HEK293 (cell line): ENCODE data around the gene APOBEC3A.

Experiments
- CTCF ChIA-PET: fragments of 350-600 bp; formaldehyde crosslinking; extraction: SDS; loops from one replicate; lab custom pipeline; 2021; ENCODE audit warnings: antibody characterized with exemption; lab: Yijun Ruan, JAX
- POLR2A ChIA-PET: fragments of 300-600 bp; formaldehyde crosslinking; extraction: SDS; loops from one replicate; lab custom pipeline; 2020; ENCODE audit warnings: antibody characterized with exemption, inconsistent platforms; lab: Yijun Ruan, JAX
- H3K27ac ChIP-seq: fragments of 200-500 bp; sonication (Bioruptor generic); 2 replicates; pipeline ENCODE4 v1.5.1; 2014; ENCODE audit warnings: low read depth, low read length, control low read depth, inconsistent platforms; ENCODE audit errors: extremely low read depth
- H3K36me3 ChIP-seq, 2 experiments: fragments of 200-500 bp in 1 of 2; sonication (Bioruptor generic) in 1 of 2; 1 replicate in 1 of 2; 2 replicates in 1 of 2; pipeline ENCODE4 v1.5.1; 2014 to 2017; ENCODE audit warnings: inconsistent platforms in 2 of 2, low read length in 2 of 2; ENCODE audit not compliant: control insufficient read depth in 2 of 2, insufficient read depth in 1 of 2
- H3K4me1 ChIP-seq: fragments of 200-500 bp; sonication (Bioruptor generic); 2 replicates; pipeline ENCODE4 v1.5.1; 2014; ENCODE audit warnings: mild to moderate bottlenecking, low read length, inconsistent platforms; ENCODE audit not compliant: control insufficient read depth, insufficient read depth
- H3K4me3 ChIP-seq: 2 replicates; pipeline ENCODE4 v1.5.1; 2011; ENCODE audit warnings: low read depth, mild to moderate bottlenecking, control low read depth, low read length, moderate library complexity
- H3K9me3 ChIP-seq: fragments of 200-500 bp; sonication (Bioruptor generic); 2 replicates; pipeline ENCODE4 v1.5.1; 2014; ENCODE audit warnings: low read depth, low read length, inconsistent platforms; ENCODE audit not compliant: control insufficient read depth, insufficient read depth
- FEZF1 ChIP-seq: fragments of 450-650 bp; formaldehyde crosslinking; IDR thresholded peaks from 2 replicates; pipeline ENCODE4 v1.5.1; 2016; ENCODE audit warnings: missing biosample characterization, missing genetic modification characterization
- INSM2 ChIP-seq: fragments of 450-650 bp; formaldehyde crosslinking; IDR thresholded peaks from 2 replicates; pipeline ENCODE4 v1.5.1; 2016; ENCODE audit warnings: missing biosample characterization, missing genetic modification characterization
- ZNF114 ChIP-seq: fragments of 450-650 bp; formaldehyde crosslinking; IDR thresholded peaks from 2 replicates; pipeline ENCODE4 v1.5.0; 2017; ENCODE audit warnings: missing biosample characterization, missing genetic modification characterization
- ZNF174 ChIP-seq: fragments of 450-650 bp; formaldehyde crosslinking; IDR thresholded peaks from 2 replicates; pipeline ENCODE4 v1.5.0; 2017; ENCODE audit warnings: missing biosample characterization, mild to moderate bottlenecking, missing genetic modification characterization
- ZNF302 ChIP-seq: fragments of 450-650 bp; formaldehyde crosslinking; IDR thresholded peaks from 2 replicates; pipeline ENCODE4 v1.5.1; 2016; ENCODE audit warnings: missing biosample characterization, missing genetic modification characterization, low read depth
- ZNF341 ChIP-seq: fragments of 450-650 bp; formaldehyde crosslinking; IDR thresholded peaks from 2 replicates; pipeline ENCODE4; 2016; ENCODE audit warnings: low read depth, missing biosample characterization, missing genetic modification characterization
- ZNF404 ChIP-seq: fragments of 450-650 bp; formaldehyde crosslinking; IDR thresholded peaks from 2 replicates; pipeline ENCODE4 v1.5.1; 2017; ENCODE audit warnings: missing biosample characterization, missing genetic modification characterization
- ZNF423 ChIP-seq: fragments of 450-650 bp; formaldehyde crosslinking; IDR thresholded peaks from 2 replicates; pipeline ENCODE4 v1.5.1; 2016; ENCODE audit warnings: missing biosample characterization, missing genetic modification characterization
- ZNF473 ChIP-seq: fragments of 450-650 bp; formaldehyde crosslinking; IDR thresholded peaks from 2 replicates; pipeline ENCODE4 v1.5.1; 2017; ENCODE audit warnings: missing biosample characterization, missing genetic modification characterization
- ZNF558 ChIP-seq: fragments of 450-650 bp; formaldehyde crosslinking; IDR thresholded peaks from 2 replicates; pipeline ENCODE4 v1.5.1; 2016; ENCODE audit warnings: missing biosample characterization, missing genetic modification characterization
- ZNF76 ChIP-seq: fragments of 450-650 bp; formaldehyde crosslinking; IDR thresholded peaks from 2 replicates; pipeline ENCODE4; 2016; ENCODE audit warnings: low read depth, missing biosample characterization, missing genetic modification characterization, borderline replicate concordance
- TF ChIP-seq, protein P1 (sequence below): fragments of 450-650 bp; formaldehyde crosslinking; IDR thresholded peaks from 2 replicates; pipeline ENCODE4 v1.5.1; 2016; ENCODE audit warnings: missing biosample characterization, missing genetic modification characterization
- TF ChIP-seq, protein P2 (sequence below): fragments of 450-650 bp; formaldehyde crosslinking; IDR thresholded peaks from 2 replicates; pipeline ENCODE4 v1.5.1; 2016; ENCODE audit warnings: missing biosample characterization, missing genetic modification characterization
- TF ChIP-seq, protein P3 (sequence below): fragments of 450-650 bp; formaldehyde crosslinking; IDR thresholded peaks from 2 replicates; pipeline ENCODE4 v1.5.1; 2016; ENCODE audit warnings: missing biosample characterization, missing genetic modification characterization, low read depth
- TF ChIP-seq, protein P4 (sequence below): IDR thresholded peaks from 2 replicates; pipeline ENCODE4 v1.6.1; 2011; ENCODE audit warnings: mild to moderate bottlenecking, low read depth, low read length, borderline replicate concordance
- TF ChIP-seq, protein P5 (sequence below): fragments of 450-650 bp; formaldehyde crosslinking; conservative IDR thresholded peaks from 2 replicates; pipeline ENCODE4 v1.5.1; 2016; ENCODE audit warnings: low read depth, missing biosample characterization, missing genetic modification characterization

Gene APOBEC3A

GRCh38 chr22:38951734-38952133 lies 5.7 kb upstream of the APOBEC3A start:
- Histone ChIP-seq H3K36me3 (no peaks in the 10 kb centered on the region), H3K27ac (no peak overlapping the region), H3K4me3 (no peak overlapping the region), H3K9me3 (no peaks in the 10 kb centered on the region)
- TF ChIP-seq, protein P1, sequence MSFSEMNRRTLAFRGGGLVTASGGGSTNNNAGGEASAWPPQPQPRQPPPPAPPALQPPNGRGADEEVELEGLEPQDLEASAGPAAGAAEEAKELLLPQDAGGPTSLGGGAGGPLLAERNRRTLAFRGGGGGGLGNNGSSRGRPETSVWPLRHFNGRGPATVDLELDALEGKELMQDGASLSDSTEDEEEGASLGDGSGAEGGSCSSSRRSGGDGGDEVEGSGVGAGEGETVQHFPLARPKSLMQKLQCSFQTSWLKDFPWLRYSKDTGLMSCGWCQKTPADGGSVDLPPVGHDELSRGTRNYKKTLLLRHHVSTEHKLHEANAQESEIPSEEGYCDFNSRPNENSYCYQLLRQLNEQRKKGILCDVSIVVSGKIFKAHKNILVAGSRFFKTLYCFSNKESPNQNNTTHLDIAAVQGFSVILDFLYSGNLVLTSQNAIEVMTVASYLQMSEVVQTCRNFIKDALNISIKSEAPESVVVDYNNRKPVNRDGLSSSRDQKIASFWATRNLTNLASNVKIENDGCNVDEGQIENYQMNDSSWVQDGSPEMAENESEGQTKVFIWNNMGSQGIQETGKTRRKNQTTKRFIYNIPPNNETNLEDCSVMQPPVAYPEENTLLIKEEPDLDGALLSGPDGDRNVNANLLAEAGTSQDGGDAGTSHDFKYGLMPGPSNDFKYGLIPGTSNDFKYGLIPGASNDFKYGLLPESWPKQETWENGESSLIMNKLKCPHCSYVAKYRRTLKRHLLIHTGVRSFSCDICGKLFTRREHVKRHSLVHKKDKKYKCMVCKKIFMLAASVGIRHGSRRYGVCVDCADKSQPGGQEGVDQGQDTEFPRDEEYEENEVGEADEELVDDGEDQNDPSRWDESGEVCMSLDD (tag by site-specific recombination) = no peak
- TF ChIP-seq ZNF114 (tag by site-specific recombination) (no peak), ZNF174 (tag by site-specific recombination) (no peak), ZNF558 (tag by site-specific recombination) (no peak), INSM2 (tag by site-specific recombination) (no peak), FEZF1 (tag by site-specific recombination) (no peak), ZNF473 (tag by site-specific recombination) (no peak), ZNF302 (tag by site-specific recombination) (no peak)
- TF ChIP-seq, protein P2, sequence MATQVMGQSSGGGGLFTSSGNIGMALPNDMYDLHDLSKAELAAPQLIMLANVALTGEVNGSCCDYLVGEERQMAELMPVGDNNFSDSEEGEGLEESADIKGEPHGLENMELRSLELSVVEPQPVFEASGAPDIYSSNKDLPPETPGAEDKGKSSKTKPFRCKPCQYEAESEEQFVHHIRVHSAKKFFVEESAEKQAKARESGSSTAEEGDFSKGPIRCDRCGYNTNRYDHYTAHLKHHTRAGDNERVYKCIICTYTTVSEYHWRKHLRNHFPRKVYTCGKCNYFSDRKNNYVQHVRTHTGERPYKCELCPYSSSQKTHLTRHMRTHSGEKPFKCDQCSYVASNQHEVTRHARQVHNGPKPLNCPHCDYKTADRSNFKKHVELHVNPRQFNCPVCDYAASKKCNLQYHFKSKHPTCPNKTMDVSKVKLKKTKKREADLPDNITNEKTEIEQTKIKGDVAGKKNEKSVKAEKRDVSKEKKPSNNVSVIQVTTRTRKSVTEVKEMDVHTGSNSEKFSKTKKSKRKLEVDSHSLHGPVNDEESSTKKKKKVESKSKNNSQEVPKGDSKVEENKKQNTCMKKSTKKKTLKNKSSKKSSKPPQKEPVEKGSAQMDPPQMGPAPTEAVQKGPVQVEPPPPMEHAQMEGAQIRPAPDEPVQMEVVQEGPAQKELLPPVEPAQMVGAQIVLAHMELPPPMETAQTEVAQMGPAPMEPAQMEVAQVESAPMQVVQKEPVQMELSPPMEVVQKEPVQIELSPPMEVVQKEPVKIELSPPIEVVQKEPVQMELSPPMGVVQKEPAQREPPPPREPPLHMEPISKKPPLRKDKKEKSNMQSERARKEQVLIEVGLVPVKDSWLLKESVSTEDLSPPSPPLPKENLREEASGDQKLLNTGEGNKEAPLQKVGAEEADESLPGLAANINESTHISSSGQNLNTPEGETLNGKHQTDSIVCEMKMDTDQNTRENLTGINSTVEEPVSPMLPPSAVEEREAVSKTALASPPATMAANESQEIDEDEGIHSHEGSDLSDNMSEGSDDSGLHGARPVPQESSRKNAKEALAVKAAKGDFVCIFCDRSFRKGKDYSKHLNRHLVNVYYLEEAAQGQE (tag by site-specific recombination) = no peak
- TF ChIP-seq, protein P3, sequence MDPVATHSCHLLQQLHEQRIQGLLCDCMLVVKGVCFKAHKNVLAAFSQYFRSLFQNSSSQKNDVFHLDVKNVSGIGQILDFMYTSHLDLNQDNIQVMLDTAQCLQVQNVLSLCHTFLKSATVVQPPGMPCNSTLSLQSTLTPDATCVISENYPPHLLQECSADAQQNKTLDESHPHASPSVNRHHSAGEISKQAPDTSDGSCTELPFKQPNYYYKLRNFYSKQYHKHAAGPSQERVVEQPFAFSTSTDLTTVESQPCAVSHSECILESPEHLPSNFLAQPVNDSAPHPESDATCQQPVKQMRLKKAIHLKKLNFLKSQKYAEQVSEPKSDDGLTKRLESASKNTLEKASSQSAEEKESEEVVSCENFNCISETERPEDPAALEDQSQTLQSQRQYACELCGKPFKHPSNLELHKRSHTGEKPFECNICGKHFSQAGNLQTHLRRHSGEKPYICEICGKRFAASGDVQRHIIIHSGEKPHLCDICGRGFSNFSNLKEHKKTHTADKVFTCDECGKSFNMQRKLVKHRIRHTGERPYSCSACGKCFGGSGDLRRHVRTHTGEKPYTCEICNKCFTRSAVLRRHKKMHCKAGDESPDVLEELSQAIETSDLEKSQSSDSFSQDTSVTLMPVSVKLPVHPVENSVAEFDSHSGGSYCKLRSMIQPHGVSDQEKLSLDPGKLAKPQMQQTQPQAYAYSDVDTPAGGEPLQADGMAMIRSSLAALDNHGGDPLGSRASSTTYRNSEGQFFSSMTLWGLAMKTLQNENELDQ (tag by site-specific recombination) = no peak
- TF ChIP-seq, all 188 proteins: peak for 0
- H3K4me1 ChIP-seq = no peaks in the 10 kb centered on the region
- CTCF ChIA-PET = interaction anchor here (0.7 to 1.7 kb wide), 7 partner anchors 11 to 182 kb away, joined by 3 to 10 read pairs (median 4); no protein-coding TSS in a partner anchor
- POLR2A ChIA-PET = no interaction called here

- Histone ChIP-seq H3K9me3 (no peaks in the 10 kb centered on the region), H3K4me1 (no peaks in the 10 kb centered on the region), H3K27ac (no peak overlapping the region), H3K36me3 (no peaks in the 10 kb centered on the region), H3K4me3 (no peak overlapping the region)
- ChIA-PET POLR2A (no interaction called here), CTCF (interaction anchor here (0.7 to 1.7 kb wide), 4 partner anchors 21 to 183 kb away, joined by 3 to 10 read pairs (median 4); no protein-coding TSS in a partner anchor)
- TF ChIP-seq, protein P4, sequence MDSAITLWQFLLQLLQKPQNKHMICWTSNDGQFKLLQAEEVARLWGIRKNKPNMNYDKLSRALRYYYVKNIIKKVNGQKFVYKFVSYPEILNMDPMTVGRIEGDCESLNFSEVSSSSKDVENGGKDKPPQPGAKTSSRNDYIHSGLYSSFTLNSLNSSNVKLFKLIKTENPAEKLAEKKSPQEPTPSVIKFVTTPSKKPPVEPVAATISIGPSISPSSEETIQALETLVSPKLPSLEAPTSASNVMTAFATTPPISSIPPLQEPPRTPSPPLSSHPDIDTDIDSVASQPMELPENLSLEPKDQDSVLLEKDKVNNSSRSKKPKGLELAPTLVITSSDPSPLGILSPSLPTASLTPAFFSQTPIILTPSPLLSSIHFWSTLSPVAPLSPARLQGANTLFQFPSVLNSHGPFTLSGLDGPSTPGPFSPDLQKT = no peak
- TF ChIP-seq, protein P5, sequence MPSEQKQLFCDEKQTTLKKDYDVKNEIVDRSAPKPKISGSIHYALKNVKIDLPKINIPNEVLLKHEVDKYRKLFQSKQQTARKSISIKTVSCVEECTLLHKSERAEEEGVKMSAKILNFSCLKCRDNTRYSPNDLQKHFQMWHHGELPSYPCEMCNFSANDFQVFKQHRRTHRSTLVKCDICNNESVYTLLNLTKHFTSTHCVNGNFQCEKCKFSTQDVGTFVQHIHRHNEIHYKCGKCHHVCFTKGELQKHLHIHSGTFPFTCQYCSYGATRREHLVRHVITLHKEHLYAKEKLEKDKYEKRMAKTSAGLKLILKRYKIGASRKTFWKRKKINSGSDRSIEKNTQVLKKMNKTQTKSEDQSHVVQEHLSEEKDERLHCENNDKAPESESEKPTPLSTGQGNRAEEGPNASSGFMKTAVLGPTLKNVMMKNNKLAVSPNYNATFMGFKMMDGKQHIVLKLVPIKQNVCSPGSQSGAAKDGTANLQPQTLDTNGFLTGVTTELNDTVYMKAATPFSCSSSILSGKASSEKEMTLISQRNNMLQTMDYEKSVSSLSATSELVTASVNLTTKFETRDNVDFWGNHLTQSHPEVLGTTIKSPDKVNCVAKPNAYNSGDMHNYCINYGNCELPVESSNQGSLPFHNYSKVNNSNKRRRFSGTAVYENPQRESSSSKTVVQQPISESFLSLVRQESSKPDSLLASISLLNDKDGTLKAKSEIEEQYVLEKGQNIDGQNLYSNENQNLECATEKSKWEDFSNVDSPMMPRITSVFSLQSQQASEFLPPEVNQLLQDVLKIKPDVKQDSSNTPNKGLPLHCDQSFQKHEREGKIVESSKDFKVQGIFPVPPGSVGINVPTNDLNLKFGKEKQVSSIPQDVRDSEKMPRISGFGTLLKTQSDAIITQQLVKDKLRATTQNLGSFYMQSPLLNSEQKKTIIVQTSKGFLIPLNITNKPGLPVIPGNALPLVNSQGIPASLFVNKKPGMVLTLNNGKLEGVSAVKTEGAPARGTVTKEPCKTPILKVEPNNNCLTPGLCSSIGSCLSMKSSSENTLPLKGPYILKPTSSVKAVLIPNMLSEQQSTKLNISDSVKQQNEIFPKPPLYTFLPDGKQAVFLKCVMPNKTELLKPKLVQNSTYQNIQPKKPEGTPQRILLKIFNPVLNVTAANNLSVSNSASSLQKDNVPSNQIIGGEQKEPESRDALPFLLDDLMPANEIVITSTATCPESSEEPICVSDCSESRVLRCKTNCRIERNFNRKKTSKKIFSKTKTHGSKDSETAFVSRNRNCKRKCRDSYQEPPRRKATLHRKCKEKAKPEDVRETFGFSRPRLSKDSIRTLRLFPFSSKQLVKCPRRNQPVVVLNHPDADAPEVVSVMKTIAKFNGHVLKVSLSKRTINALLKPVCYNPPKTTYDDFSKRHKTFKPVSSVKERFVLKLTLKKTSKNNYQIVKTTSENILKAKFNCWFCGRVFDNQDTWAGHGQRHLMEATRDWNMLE (tag by site-specific recombination) = no peak
- no peak for TF ChIP-seq ZNF76 (tag by site-specific recombination)
- TF ChIP-seq ZNF423 = no peak
- no peak for TF ChIP-seq ZNF404 (tag by site-specific recombination)
- TF ChIP-seq ZNF341 (tag by site-specific recombination) = no peak
Measured at GRCh38 chr22:38952281-38952993, 5.0 kb upstream of the APOBEC3A start.
